Iris pigment epithelial cell (primary cell): Measurements from ENCODE around the gene NUDCD2.

ENCODE experiments used
- DNase-seq: peaks from one replicate; pipeline ENCODE4 v3.0.0-alpha.2; 2011; ENCODE audit warnings: low read depth

Gene NUDCD2, protein sequence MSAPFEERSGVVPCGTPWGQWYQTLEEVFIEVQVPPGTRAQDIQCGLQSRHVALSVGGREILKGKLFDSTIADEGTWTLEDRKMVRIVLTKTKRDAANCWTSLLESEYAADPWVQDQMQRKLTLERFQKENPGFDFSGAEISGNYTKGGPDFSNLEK

DNA sequence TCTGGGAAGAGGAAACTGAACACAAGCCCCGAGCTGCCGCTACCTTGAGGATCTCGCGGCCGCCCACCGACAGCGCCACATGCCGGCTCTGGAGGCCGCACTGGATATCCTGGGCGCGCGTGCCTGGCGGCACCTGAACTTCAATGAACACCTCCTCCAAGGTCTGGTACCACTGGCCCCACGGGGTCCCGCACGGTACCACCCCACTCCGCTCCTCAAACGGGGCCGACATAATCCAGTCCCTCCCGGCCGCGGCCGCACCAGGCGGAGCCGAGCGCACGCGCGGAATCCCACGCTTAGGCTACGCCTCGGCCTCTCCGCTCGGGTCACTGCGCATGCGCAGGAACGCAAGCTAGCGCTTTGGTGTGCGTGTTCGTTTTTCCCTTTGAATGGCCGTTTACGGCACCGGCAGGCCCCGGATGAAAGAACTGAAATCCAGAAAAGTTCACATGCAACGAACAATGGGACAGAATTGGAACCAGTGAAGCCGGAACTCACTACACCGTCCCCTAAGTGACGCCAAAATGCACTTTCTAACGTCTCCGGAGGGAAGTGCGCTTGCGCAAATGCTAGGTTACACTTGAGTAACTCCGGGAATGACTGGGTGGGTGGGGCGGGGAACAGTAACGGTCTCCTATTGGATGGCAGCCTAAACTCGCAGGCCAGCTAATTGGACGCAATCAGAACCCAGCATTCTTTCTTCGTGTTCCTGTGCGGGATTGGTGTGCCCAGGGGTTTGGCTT is at the start of gene NUDCD2:
TSS of gene NUDCD2 (minus strand) at position 284 of the 743 bp plus-strand sequence. CDS start at position 232, 52 bp downstream.
- peak; percentile 99 for DNase-seq

DNA sequence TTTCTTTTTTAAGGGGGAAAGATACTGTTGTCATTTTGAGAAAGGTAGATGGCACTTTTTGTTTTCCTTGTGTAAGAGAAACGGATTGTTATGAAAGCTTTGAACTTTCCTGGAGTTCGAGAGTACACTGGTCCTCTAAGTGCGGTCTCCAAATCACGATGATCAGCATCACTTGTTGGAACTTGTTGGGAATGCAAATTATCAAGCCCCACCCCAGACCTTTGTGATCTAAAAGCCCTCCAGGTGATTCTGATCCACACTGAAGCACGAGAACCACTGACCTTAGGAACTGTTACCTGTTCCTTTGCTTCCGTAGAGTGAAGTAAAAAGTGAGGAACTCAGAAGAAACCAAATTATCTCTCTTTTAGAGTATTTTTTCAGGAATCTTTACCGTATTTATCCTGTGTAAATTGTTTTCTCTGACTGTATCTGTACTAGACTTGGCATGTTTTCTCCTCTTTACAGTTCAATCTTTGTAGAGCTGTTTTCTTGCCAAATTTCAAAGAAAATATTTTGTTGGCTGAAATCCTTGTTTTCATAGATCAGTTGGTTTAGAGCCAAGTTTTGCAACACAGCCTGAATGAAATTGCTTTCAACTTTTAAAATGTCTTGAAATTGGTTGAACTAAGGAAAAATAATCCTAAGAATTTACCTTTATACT is 49.5 kb upstream of the NUDCD2 start:
- DNase-seq = peak; percentile 85

DNA sequence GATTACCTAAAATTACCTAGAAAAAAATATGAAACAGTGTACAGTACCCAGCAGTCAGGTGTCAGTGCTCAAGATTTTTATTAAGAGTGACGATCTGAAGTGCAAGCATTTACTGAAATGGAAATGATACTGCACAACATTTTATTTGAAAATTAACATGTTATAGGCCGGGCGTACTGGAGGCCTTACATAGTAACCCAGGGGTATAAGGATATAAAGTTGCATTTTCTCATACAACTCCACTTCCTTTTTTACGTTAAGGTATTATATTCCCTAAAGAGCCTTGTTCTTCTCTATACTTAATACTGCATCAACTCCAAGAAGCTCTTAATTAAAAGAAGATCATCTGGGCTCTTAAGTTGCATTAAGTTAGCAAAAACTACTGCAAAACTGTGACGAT is 48.9 kb upstream of the NUDCD2 start:
- DNase-seq = no peak

DNA sequence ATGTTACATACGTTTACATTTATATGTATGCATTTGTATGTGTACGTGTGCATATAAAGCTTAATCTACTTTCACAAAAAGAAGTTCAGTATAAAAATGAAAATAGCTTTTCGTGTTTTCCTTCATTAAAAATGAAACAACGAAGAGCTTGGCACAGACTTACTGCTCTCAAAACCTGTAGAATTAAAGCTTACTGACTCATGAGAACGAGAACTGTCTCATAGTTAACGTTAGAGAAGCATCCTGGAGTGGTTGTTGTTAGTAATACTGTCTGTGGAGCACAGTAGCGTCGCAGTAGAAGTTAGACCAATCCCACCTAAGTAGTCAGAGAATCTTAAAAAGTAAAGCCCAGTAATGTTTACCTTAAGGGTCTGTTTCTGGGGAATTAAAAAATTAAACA is 46.8 kb upstream of the NUDCD2 start:
- peak; percentile 79 for DNase-seq

DNA sequence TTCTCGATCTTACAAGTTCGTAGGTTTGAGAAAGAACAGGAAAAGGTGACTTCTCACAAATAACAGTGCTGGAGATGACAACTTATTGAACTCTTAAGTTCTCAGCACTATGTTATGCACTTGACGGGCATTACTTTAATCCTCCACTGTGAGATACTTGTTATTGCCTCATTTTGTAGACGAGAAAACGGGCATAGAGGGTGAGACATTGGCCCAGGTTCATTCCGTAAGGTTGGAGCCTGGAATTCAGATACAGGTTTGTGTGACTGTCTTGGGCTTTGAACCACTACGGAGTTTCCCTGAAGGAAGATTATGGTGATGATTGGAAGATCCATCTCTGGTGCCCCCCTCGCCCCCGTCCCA is 46.2 kb upstream of the NUDCD2 start:
- DNase-seq = no peak

DNA sequence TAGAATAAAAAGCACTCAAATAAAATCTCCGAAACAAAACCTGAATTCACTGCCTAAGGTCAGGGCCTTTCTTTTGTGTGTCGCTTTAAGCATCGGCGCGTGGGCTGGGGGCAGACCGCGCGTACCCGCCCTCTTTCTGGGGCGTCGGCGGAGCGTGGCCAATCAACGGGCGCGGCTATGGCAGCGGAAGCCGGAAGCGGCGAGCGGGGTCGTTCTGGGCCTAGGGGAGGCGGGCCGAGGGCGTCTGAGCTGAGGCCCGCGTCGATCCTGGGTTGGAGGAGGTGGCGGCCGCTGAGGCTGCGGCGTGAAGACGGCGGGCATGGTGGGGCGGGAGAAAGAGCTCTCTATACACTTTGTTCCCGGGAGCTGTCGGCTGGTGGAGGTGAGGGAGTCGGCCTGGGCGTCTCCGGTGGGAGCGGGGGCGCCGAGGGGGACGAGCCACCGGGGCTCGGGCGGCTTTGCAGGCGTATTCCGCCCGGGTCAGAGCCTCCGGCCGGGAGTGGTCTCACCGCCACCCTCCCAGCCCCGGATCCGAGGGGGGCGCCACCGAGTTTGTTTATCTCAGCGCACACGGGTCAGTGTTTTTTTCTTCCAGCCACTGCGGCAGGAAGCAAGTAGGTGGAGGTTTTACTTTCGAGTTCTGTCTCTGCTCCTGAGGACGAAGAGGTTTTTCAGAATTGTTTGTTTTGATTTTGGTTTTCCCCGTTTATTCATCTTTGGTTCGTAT is 45.6 kb upstream of the NUDCD2 start, which contains the start of gene MAT2B:
TSS of gene MAT2B (plus strand) at position 252 of the 727 bp plus-strand sequence. CDS start at position 320, 68 bp downstream.
- DNase-seq = peak; percentile 95

GRCh38 chr5:163505049-163505367 is 45.1 kb upstream of the NUDCD2 start:
- no peak for DNase-seq

- DNase-seq = peak; percentile 71
These were observed 44.4 kb upstream of the NUDCD2 start for GRCh38 chr5:163504079-163504931.

- peak; percentile 78 for DNase-seq
These were observed 43.5 kb upstream of the NUDCD2 start for GRCh38 chr5:163503106-163504078.

DNA sequence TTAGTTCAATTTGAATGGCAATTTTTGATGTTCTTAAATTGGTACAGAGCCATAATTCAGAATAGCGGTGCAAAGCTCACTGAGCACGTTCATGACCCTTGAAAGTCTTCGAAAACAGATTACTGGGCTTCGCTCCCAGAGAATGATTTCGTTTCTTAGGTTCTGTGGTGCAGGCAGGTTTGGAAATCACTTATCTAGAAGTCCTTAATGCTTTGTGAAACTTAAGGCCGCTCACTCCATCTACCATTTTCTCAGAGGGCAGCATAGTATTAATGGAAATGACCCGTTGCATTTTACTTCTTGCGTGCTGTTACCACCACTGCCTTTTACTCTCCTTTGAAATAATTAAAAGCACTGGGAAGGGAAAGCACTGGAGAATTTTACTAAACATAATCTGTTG is 42.6 kb upstream of the NUDCD2 start:
- peak; percentile 11 for DNase-seq

- DNase-seq = peak; percentile 87
These were observed 39.0 kb upstream of the NUDCD2 start for GRCh38 chr5:163498886-163499285.

- no peak for DNase-seq
These were observed 37.4 kb upstream of the NUDCD2 start for GRCh38 chr5:163497315-163497714.

DNA sequence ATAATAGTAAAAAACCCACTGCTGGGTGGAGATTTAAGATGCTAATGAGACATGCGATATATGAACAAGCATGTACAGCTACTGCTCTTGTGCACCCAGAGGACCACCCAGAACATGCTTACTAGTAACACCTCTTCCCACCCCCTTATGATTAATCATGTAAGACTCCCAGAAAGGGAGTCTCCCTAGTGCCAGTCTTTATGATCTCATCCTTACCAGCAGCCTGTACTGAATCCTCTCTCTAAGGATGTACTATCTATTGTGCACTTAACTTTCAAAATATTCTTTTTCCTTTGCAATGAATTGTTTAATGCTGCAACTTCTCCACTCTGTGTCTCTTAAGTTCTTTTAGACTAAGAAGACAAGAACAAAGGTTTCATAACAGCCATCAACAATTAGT is 36.4 kb upstream of the NUDCD2 start:
- DNase-seq = peak; percentile 60

- no peak for DNase-seq
These were observed 29.8 kb upstream of the NUDCD2 start for GRCh38 chr5:163489745-163490075.

DNA sequence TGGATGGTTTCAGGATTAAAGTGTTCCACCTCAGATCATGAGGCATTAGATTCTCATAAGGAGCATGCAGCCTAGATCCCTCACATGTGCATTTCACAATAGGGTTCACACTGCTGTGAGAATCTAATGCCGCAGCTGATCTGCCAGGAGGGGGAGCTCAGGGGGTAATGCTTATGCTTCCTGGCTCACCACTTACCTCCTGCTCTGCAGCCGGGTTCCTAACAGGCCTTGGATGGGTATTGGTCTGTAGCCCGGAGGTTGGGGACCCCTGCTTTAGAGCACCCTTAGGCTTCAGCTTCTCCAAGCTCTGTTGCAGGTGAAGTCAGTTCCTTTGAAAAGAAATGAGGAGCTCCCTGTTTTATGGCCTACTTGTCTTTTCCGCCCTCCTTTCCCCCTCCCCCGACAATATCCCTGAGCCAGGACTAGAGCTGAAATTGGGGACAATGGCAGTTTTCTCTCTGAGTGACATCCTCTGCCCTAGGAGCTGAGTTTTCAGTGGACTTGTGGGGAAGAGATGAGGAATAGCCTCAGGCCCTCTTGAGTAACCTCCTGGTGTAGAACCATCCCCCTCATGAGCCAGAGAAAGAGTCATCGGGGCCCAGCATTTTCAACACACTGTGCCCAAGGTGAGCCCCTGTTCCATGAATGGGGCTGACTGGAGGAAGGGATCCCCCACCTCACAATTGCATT is 29.3 kb upstream of the NUDCD2 start:
- peak; percentile 50 for DNase-seq

- no peak for DNase-seq
These were observed 19.0 kb upstream of the NUDCD2 start for GRCh38 chr5:163478982-163479271.

DNA sequence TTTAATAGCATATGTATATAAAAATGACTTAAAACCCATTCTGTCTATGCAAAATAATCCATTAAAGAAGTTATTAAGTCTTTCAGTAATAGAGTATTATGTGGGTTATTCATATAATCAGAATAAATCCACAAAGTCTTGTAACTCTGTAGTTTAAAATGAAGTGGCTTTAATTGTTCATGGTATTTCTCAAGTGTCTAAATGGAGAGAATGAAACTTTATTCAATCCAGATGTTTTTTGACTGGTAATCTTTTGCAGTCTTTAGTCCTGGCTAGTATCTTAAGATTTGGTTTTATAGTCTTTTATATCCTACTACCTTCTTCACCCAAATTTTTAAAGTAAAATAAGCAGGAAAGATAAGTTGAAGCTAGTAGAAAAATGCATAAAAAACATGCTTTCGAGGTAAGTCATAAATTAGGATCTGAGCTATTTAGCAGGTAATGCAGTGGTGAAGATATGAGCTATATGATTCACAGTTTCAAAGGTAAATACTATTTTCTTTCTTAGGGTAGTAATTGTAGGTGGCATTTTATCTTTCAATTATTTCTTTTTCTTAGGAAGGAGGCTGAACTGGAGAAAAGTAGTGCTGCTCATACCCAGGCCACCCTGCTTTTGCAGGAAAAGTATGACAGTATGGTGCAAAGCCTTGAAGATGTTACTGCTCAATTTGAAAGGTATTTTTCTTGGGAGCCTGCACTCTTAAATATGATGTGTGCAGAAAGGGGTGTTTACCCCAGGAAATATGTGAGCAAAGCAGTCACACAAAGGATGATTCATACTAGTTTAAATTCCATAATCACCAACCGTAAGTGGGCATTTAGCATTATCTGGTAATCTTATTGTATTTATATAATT is 18.5 kb upstream of the NUDCD2 start:
- peak; percentile 57 for DNase-seq

GRCh38 chr5:163475411-163475810 is 15.5 kb upstream of the NUDCD2 start:
- DNase-seq = no peak

GRCh38 chr5:163473635-163474243 is 13.8 kb upstream of the NUDCD2 start:
- no peak for DNase-seq
